Smooth muscle cell of the pulmonary artery (primary cell): Measurements from ENCODE around the gene TENM4. TPM values are rescaled to one million over a fixed set of nuclear protein-coding genes. Genes with fewer than 3 reads are reported as not detected.

ENCODE experiments used
- total RNA-seq: library from RNA; depleted of rRNA; stranded (reverse); fragments of >200 nt; gene quantifications from 2 replicates; pipeline ENCODE4 v1.2.3, GENCODE V29; 2014

Gene TENM4
- 42.4 and 66.9 TPM in 2 replicates for total RNA-seq

DNA sequence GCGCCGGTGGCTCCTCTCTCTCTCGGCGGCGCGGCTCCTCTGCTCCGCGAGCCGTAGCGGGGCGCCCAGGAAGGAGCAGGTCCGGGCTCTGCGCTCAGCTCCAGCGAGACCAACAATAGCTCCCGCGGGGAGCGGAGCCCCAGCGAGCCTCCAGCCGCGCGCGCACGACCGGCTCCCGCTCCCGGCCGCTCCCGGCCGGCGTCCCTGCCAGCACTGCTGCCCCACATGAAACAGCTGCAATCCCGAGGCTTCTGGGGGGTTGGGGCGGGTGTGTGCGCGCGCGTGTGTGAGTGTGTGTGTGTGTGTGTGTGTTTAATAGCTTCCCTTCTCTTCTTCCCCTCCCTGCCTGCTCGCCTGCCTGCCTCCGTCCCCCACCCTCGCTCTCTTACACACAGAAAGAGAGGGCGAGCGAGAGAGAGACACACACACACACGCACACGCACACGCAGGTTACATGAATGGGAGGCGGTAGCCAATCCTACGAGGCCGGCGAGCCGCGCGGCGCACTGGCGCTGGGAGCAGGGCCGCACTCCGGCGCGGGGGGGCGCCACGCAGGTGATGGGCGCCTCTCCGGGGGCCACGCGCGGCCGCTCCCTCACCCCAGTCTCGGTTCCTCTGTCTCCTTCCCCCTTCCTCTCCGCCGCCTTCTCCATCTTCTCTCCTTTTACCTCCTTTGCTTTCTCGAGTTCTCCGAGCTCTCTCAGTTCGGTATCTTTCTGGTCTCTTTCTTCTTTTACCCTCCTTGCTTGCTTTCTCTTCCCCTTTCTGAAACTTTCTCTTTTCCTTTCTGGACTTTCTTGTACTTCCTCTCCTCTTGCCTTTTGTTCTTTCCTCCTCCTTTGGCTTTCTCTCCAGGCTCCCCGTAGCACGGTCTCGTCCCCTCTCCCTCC, at the start of gene TENM4:
TENM4 (minus strand) TSS at position 460 of the 890 bp plus-strand sequence. CDS start 371,086 bp downstream, outside the sequence.

